Neuronal stem cell (in vitro differentiated cells): Measurements from ENCODE around the gene ZNF385B. TPM values are rescaled to one million over a fixed set of nuclear protein-coding genes. Genes with fewer than 3 reads are reported as not detected.

ENCODE experiments used
- DNase-seq: peaks from one replicate; pipeline ENCODE4 v3.0.0-alpha.2; 2013; ENCODE audit warnings: low spot score
- H2AFZ ChIP-seq: one replicate; pipeline ENCODE4 v1.6.1; 2013; ENCODE audit warnings: mild to moderate bottlenecking, low read length, inconsistent platforms
- H2AK5ac ChIP-seq: 2 replicates; pipeline ENCODE4 v1.6.1; 2013; ENCODE audit warnings: low read depth, mild to moderate bottlenecking, inconsistent platforms, low read length, moderate library complexity, mixed read lengths
- H2BK120ac ChIP-seq: 2 replicates; pipeline ENCODE4 v1.6.1; 2013; ENCODE audit warnings: low read depth, mild to moderate bottlenecking, inconsistent platforms, low read length, moderate library complexity, mixed read lengths
- H2BK12ac ChIP-seq: one replicate; pipeline ENCODE4 v1.6.1; 2013; ENCODE audit warnings: low read length, inconsistent platforms
- H2BK15ac ChIP-seq: 2 replicates; pipeline ENCODE4 v1.6.1; 2013; ENCODE audit warnings: mild to moderate bottlenecking, low read length, inconsistent platforms, mixed read lengths
- H2BK5ac ChIP-seq: one replicate; pipeline ENCODE4 v1.6.1; 2013; ENCODE audit warnings: inconsistent platforms, mild to moderate bottlenecking, low read length, moderate library complexity
- H3K14ac ChIP-seq: one replicate; pipeline ENCODE4 v1.6.1; 2013; ENCODE audit warnings: low read length, inconsistent platforms
- H3K18ac ChIP-seq: 2 replicates; pipeline ENCODE4 v1.6.1; 2013; ENCODE audit warnings: low read length, inconsistent platforms
- H3K23ac ChIP-seq: 2 replicates; pipeline ENCODE4 v1.6.1; 2013; ENCODE audit warnings: low read depth, mild to moderate bottlenecking, mixed read lengths, low read length, inconsistent platforms; ENCODE audit not compliant: poor library complexity
- H3K27ac ChIP-seq: replicated peaks from 3 replicates; pipeline ENCODE4 v1.5.1; 2013; ENCODE audit warnings: low read length, inconsistent platforms
- H3K27me3 ChIP-seq, 3 experiments: 2 replicates each; pipeline ENCODE4 v1.6.1; 2013; ENCODE audit warnings: low read length in 3 of 3, mild to moderate bottlenecking in 2 of 3, inconsistent platforms in 1 of 3, low read depth in 1 of 3, mixed read lengths in 1 of 3, moderate library complexity in 1 of 3; ENCODE audit not compliant: control insufficient read depth in 3 of 3, insufficient read depth in 3 of 3
- H3K36me3 ChIP-seq, 2 donors: replicated peaks in 1 of 2; 2 replicates each; pipeline ENCODE4 v1.6.1; 2013; ENCODE audit warnings: low read length in 2 of 2; ENCODE audit not compliant: control insufficient read depth in 2 of 2, insufficient read depth in 2 of 2
- H3K4ac ChIP-seq: 2 replicates; pipeline ENCODE4 v1.6.1; 2013; ENCODE audit warnings: inconsistent platforms, mild to moderate bottlenecking, low read length, moderate library complexity
- H3K4me1 ChIP-seq, 2 donors: 1 replicate in 1 of 2; 2 replicates in 1 of 2; pipeline ENCODE4 v1.6.1; 2013; ENCODE audit warnings: low read length in 2 of 2, low read depth in 1 of 2; ENCODE audit not compliant: control insufficient read depth in 2 of 2, insufficient read depth in 1 of 2
- H3K4me2 ChIP-seq: one replicate; pipeline ENCODE4 v1.6.1; 2013; ENCODE audit warnings: mild to moderate bottlenecking, low read length, inconsistent platforms; ENCODE audit not compliant: insufficient read depth, poor library complexity, severe bottlenecking
- H3K4me3 ChIP-seq, 2 donors: 2 replicates each; pipeline ENCODE4 v1.5.1; 2013; ENCODE audit warnings: low read length in 2 of 2, mild to moderate bottlenecking in 2 of 2, inconsistent platforms in 1 of 2, moderate library complexity in 1 of 2
- H3K79me1 ChIP-seq: one replicate; pipeline ENCODE4 v1.6.1; 2013; ENCODE audit warnings: low read depth, mild to moderate bottlenecking, inconsistent platforms, low read length, moderate library complexity
- H3K9ac ChIP-seq: one replicate; pipeline ENCODE4 v1.6.1; 2013; ENCODE audit warnings: mild to moderate bottlenecking, low read depth, low read length, inconsistent platforms; ENCODE audit not compliant: poor library complexity
- H3K9me3 ChIP-seq, 2 donors: replicated peaks in 1 of 2; 2 replicates each; pipeline versions ENCODE3 to v1.6.1; 2013; ENCODE audit warnings: low read length in 2 of 2, mild to moderate bottlenecking in 2 of 2, inconsistent platforms in 1 of 2, low read depth in 1 of 2, mixed read lengths in 1 of 2, moderate library complexity in 1 of 2; ENCODE audit not compliant: control insufficient read depth in 2 of 2, insufficient read depth in 1 of 2
- H4K8ac ChIP-seq: one replicate; pipeline ENCODE4 v1.6.1; 2013; ENCODE audit warnings: low read depth, mild to moderate bottlenecking, inconsistent platforms, low read length, moderate library complexity
- H4K91ac ChIP-seq: one replicate; pipeline ENCODE4 v1.6.1; 2013; ENCODE audit warnings: low read length, low read depth, mild to moderate bottlenecking, inconsistent platforms; ENCODE audit not compliant: poor library complexity
- WGBS, 2 donors: extraction: QIAGEN DNeasy Blood & Tissue Kit; methylation state at CpG; one replicate each; pipeline ENCODE4 v1.1.7; 2013; ENCODE audit warnings: missing lambda C conversion rate in 2 of 2, mixed read lengths in 1 of 2; ENCODE audit not compliant: insufficient read length in 2 of 2, insufficient replicate concordance in 1 of 2; ENCODE audit errors: extremely low coverage in 2 of 2; 5-methylcytosine and 5-hydroxymethylcytosine counted together
- polyA plus RNA-seq, 2 experiments: library from polyadenylated mRNA; stranded (reverse); fragments of 200-250 nt; gene quantifications; one replicate each; pipeline ENCODE4 v1.2.3, GENCODE V29; 2013

Gene ZNF385B
- polyA plus RNA-seq (2013, experiment 1 of 2): 36.3 TPM
- 37.2 TPM for polyA plus RNA-seq (2013, experiment 2 of 2)

DNA sequence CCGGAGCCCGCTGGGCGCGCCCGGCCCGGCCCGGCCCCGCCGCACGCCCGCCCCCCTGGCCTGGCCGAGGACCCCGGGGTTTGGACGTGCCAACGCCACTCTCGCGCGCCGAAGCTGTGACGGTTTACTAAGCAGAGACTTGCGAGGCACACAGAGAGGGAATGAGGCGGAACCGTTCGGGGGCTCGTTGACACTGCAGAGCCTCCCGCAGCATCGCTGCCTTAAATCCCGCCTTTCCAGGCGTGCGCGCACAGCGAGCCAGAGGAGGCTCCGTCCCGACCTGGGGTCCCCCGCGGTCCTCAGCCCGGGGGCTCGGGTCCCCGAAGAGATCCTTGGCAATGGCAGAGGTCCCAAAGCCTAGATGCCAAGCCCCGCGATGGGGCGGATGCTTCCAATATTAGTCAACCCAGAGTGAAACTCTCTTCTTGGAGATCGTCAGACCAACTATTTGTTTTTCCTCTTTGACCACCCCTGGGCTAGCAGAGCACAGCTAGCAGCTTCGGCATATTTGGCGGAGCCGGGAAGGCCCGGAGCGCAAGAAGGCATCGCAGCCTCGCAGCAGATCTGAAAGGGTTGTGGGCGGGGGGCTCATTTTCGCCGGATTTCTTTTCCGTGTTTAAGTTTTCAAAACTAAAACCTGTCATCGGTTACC is at the start of gene ZNF385B:
Gene ZNF385B (minus strand): TSS at position 197 of the 652 bp plus-strand sequence.
- no peak within 1 kb of the TSS for H4K8ac ChIP-seq
- H3K9ac ChIP-seq: peak within 1 kb of the TSS; percentile 96
- H3K36me3 ChIP-seq: no peaks in the 10 kb centered on the region
- peak within 1 kb of the TSS; percentile 85 for H3K14ac ChIP-seq
- peak within 1 kb of the TSS; percentile 94 for H2AFZ ChIP-seq
- H3K23ac ChIP-seq: no peak within 1 kb of the TSS
- H3K9me3 ChIP-seq: no peaks in the 10 kb centered on the region
- peak within 1 kb of the TSS; percentile 99 for H3K18ac ChIP-seq
- no CpG with 5 or more reads among the region's 55 CpGs for WGBS, 2 donors
- peak within 1 kb of the TSS; percentile 72 for H2BK5ac ChIP-seq
- no peak within 1 kb of the TSS for H4K91ac ChIP-seq
- peak within 1 kb of the TSS; percentile 37 to 98 for H3K4me3 ChIP-seq
- H3K4ac ChIP-seq: no peak within 1 kb of the TSS
- H2AK5ac ChIP-seq: peak within 1 kb of the TSS; percentile 69
- peak within 1 kb of the TSS; percentile 77 for H3K4me2 ChIP-seq
- H2BK120ac ChIP-seq: peak within 1 kb of the TSS; percentile 4
- H3K27ac ChIP-seq: peak within 1 kb of the TSS; percentile 64
- H3K27me3 ChIP-seq: peaks cover 0 to 93% (median 0%) of the 10 kb centered on the region in 3 experiments
- peaks cover 2% of the 10 kb centered on the region for H3K79me1 ChIP-seq
- peak; percentile 61 for DNase-seq
- H2BK12ac ChIP-seq: peak within 1 kb of the TSS; percentile 87
- H3K4me1 ChIP-seq: peaks cover 2 to 7% of the 10 kb centered on the region in 2 donors
- H2BK15ac ChIP-seq: peak within 1 kb of the TSS; percentile 18

DNA sequence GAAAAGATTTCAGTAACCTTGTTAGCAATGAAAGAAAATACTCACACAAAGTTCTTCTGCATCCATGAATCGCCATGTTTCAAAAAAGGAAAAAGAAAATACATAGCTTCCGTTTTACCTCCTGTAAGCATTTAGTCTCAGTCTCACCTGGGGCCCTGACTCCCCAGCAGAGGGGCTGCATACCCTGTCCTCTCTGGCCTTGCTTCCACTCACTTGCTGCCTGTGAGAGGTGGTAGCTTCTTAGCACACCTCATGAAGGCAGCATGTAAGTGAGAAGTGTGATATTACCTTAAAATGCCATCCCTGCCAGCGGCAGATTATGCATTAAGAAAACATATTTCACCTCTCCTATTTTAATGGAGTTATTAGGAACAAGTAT is 49.3 kb upstream of the ZNF385B start:
- H3K14ac ChIP-seq: no peak overlapping the region
- H3K27me3 ChIP-seq: no peaks in the 10 kb centered on the region
- no peak overlapping the region for H2BK12ac ChIP-seq
- H3K27ac ChIP-seq: no peak overlapping the region
- no peak overlapping the region for H2BK5ac ChIP-seq
- WGBS, 2 donors: no CpG with 5 or more reads among the region's 3 CpGs
- H2AK5ac ChIP-seq: no peak overlapping the region
- no peaks in the 10 kb centered on the region for H3K9me3 ChIP-seq
- H3K9ac ChIP-seq: no peak overlapping the region
- no peak overlapping the region for H3K23ac ChIP-seq
- no peak overlapping the region for H3K4me3 ChIP-seq
- H3K36me3 ChIP-seq: no peaks in the 10 kb centered on the region
- H3K4ac ChIP-seq: no peak overlapping the region
- H3K18ac ChIP-seq: no peak overlapping the region
- H4K91ac ChIP-seq: no peak overlapping the region
- H3K4me1 ChIP-seq: peaks cover 0 to 3% of the 10 kb centered on the region in 2 donors
- no peak overlapping the region for H3K4me2 ChIP-seq
- H4K8ac ChIP-seq: no peak overlapping the region
- no peak overlapping the region for H2BK120ac ChIP-seq
- no peak overlapping the region for H2BK15ac ChIP-seq
- H3K79me1 ChIP-seq: no peaks in the 10 kb centered on the region
- no peak for DNase-seq
- no peak overlapping the region for H2AFZ ChIP-seq

DNA sequence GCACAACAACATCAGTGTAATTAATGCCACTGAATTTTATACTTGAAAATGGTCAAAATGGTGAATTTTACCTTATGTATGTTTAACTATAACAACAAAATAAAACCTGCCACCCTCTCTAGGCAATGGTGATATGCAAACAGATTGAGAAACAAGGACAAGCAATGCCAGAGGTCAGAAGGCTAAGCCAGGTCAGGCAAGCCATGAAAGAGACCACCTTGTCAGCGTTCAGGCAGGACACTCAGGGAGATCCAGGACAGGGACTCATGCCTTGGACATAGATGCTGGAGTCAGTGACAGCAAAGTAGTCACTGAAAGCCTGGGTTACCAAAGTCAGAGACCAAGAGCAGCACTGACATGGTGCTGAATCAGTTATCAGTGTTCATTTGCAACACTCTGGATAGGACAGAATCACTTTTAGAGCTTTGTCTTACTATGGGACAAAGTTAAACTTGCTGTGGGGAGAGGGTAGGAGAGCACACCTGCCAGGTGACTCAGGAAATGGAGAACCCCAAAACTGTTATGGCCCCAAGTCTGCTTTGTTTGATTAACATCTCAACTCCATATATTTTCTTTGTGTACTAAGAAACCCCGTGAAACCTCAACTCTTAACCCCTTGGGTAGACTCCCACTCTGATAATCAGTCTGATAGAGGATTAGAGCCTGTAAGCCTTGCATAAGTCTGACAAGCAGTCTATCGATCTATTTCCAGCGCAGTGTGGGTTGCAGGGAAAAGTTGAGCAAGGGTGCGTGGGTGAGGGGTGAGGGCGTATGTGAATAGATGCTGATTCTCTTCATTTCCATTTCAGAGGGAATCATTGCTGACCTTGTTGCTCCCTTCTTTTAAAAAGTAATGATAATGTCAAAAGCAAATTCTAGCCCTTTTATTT is 48.7 kb upstream of the ZNF385B start:
- no peak overlapping the region for H3K9ac ChIP-seq
- no peak overlapping the region for H3K23ac ChIP-seq
- no peak overlapping the region for H3K27ac ChIP-seq
- no peak overlapping the region for H3K4me2 ChIP-seq
- no peak overlapping the region for H3K18ac ChIP-seq
- H3K9me3 ChIP-seq: no peaks in the 10 kb centered on the region
- no peak overlapping the region for H4K91ac ChIP-seq
- no peaks in the 10 kb centered on the region for H3K79me1 ChIP-seq
- no peaks in the 10 kb centered on the region for H3K36me3 ChIP-seq
- WGBS, 2 donors: no CpG with 5 or more reads among the region's 6 CpGs
- no peak overlapping the region for H4K8ac ChIP-seq
- H3K4me1 ChIP-seq: peaks cover 0 to 3% of the 10 kb centered on the region in 2 donors
- no peak overlapping the region for H2BK120ac ChIP-seq
- no peak overlapping the region for H3K4ac ChIP-seq
- H2BK12ac ChIP-seq: no peak overlapping the region
- no peak for DNase-seq
- H2AK5ac ChIP-seq: no peak overlapping the region
- no peak overlapping the region for H2BK15ac ChIP-seq
- no peaks in the 10 kb centered on the region for H3K27me3 ChIP-seq
- no peak overlapping the region for H2BK5ac ChIP-seq
- no peak overlapping the region for H3K4me3 ChIP-seq
- no peak overlapping the region for H2AFZ ChIP-seq
- no peak overlapping the region for H3K14ac ChIP-seq

DNA sequence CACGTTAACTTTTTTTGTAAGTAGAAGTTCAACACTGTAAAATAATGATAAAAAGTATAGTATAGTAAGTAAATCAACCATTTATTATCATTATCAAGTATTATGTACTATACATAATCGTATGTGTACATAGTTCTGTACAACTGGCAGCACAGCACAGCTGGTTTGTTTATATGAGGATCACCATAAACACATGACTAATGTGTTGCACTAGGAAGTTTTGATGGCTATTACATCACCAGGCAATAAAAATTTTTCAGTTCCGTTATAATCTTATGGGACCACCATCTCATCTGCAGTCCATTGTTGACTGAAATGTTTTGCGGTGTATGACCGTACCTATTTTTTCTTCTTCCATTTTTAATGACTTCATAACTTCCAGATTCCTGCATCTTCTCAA is 39.2 kb upstream of the ZNF385B start:
- Histone ChIP-seq H3K4me3 (no peak overlapping the region), H3K9ac (no peak overlapping the region), H3K27ac (no peak overlapping the region), H4K91ac (no peak overlapping the region), H2BK15ac (no peak overlapping the region), H3K14ac (no peak overlapping the region), H2BK120ac (no peak overlapping the region), H2AFZ (no peak overlapping the region), H3K79me1 (no peaks in the 10 kb centered on the region), H4K8ac (no peak overlapping the region), H3K23ac (no peak overlapping the region), H2BK12ac (no peak overlapping the region), H3K9me3 (no peaks in the 10 kb centered on the region), H3K4me2 (no peak overlapping the region), H3K36me3 (no peaks in the 10 kb centered on the region), H2BK5ac (no peak overlapping the region), H3K18ac (no peak overlapping the region), H3K4ac (no peak overlapping the region), H3K27me3 (peaks cover 0 to 3% (median 0%) of the 10 kb centered on the region in 3 experiments), H3K4me1 (peaks cover 0 to 2% of the 10 kb centered on the region in 2 donors), H2AK5ac (no peak overlapping the region)
- no peak for DNase-seq
- WGBS, 2 donors: no CpG with 5 or more reads among the region's 5 CpGs
